ENCODE measurements around the gene P2RY4.
A peak's percentile ranks its signal among the peaks of the same experiment; 100 is the strongest.
"Not testable (repeated sequence)": the region's sequence is repeated elsewhere in the genome, so short reads cannot be mapped to it uniquely, and the experiment has no call there.

The P2RY4 gene

DNA sequence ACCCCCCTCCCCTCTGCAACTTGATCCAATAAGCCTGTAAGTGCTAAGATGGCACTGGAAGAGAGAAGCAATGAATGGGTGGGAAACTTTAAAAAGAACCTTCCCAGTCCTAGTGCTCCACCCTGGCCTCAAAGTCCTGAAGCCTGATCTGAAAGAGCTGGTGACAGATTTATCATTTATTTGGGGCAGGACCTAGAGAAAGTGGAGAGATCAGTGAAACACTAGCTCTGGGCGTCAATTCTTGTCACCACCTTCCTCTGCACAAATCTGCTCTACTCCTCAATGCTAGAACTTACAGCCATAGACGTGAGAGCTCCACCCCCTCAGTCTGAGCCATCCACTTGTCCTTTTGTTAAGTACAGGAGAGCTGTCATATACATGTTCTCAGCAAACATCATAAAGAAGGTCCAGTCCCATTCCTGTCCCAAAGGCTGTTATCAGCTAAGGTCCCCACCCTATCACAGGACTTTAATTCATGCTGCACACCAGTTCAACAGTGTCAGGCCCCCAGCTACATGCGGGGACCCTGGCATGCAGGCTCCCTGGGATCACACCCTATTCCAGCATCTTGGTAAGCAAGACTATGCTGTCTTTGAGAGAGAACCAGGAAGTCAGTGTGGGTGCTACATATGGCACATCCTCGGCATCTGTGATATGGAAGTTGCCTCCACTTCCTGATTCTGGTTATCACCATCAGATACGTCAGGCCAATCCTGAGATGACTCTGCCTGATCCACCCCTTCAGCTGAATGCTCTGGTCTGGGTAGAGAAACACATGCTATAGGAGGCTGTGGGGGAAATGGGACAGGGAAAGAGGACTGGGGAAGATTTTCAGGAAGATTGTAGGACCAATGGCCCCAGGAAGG, 2.3 kb downstream of the P2RY4 start:
- DNase-seq (ENCODE audit: low spot score in 2 of 2), result no peak
- no peaks in the 10 kb centered on the region for H3K36me3 ChIP-seq (replicated peaks)
- peaks cover under 1% of the 10 kb centered on the region; the same call in 1 of the 2 replicates for H3K4me1 ChIP-seq
- H3K4me3 ChIP-seq, result no peak overlapping the region
- H3K27me3 ChIP-seq (ENCODE audit: low read depth), result no peaks in the 10 kb centered on the region
- no peaks in the 10 kb centered on the region for H3K9me3 ChIP-seq
- in situ Hi-C loops (cut with MboI; ENCODE audit: low sequenced_read_pairs), result no loop called here

DNA sequence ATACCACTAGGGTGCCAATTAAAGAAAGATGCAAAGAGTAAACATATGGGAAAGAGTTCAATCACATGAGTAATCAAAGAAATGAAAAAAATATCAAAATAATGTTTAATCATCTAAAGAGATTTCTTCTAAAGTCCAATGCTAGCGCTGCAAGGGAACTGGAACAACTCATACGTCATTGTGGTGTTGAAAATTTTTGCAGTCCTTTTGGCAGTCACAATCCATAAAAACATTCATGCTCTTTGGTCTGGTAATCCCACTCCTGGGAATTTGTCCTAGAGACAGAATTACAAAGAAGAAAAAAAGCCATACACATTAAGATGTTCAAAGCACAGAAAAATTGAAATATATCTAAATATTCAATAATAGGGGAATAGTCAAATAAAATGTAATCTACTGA, 4.6 kb downstream of the P2RY4 start:
- in situ Hi-C loops (cut with MboI; ENCODE audit: low sequenced_read_pairs), result no loop called here
- no peaks in the 10 kb centered on the region for H3K36me3 ChIP-seq (replicated peaks)
- DNase-seq (ENCODE audit: low spot score in 2 of 2), result no peak

DNA sequence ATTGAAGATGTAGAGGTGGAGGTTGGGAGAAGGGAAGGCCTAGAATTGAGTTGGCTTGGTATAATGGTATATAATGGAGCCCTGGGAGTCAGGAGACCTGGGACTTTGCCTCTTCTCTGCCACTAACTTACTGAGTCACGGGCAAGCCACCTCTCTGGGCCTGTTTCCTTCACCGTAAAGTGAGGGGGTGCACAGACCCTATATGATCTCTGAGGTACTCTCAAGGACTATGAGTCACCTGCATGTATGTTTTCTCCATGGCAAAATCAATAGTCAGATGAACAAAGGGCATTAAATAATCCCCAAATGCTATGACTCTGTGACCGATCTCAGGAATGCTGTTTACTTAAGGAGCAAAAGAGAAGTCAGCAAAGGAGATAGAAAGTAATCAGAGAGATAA, 5.1 kb downstream of the P2RY4 start:
- H3K9me3 ChIP-seq, result no peaks in the 10 kb centered on the region
- no peak for DNase-seq (ENCODE audit: low spot score in 2 of 2)
- peaks cover 16% of the 10 kb centered on the region for H3K4me1 ChIP-seq
- H3K27me3 ChIP-seq (ENCODE audit: low read depth), result no peaks in the 10 kb centered on the region
- in situ Hi-C loops (cut with MboI; ENCODE audit: low sequenced_read_pairs), result no loop called here
- H3K4me3 ChIP-seq, result no peak overlapping the region
- H3K36me3 ChIP-seq (replicated peaks), result no peaks in the 10 kb centered on the region

More for the DNA sequence above, 4.6 kb downstream of the P2RY4 start:
- Histone ChIP-seq H3K27me3 (ENCODE audit: low read depth) (no peaks in the 10 kb centered on the region), H3K4me1 (peaks cover 12% of the 10 kb centered on the region), H3K4me3 (no peak overlapping the region), H3K9me3 (no peaks in the 10 kb centered on the region)

DNA sequence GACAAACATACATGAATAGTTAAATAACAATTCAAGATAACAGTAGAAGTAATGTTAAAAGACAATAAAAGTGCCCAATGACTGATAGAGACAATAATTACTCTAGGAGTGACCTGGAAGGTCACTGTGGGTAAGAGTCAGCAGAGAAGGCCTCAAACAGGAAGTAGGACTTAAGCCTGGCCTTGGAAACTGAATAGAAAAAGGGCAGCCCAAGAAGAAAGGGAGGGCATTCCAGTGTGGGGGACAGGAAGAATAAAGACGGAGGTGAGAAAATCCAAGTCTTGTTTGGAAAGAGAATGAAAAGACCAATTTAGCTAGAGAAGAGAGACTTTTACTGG, 6.0 kb downstream of the P2RY4 start:
- no peaks in the 10 kb centered on the region for H3K27me3 ChIP-seq (ENCODE audit: low read depth)
- in situ Hi-C loops (cut with MboI; ENCODE audit: low sequenced_read_pairs), result no loop called here

DNA sequence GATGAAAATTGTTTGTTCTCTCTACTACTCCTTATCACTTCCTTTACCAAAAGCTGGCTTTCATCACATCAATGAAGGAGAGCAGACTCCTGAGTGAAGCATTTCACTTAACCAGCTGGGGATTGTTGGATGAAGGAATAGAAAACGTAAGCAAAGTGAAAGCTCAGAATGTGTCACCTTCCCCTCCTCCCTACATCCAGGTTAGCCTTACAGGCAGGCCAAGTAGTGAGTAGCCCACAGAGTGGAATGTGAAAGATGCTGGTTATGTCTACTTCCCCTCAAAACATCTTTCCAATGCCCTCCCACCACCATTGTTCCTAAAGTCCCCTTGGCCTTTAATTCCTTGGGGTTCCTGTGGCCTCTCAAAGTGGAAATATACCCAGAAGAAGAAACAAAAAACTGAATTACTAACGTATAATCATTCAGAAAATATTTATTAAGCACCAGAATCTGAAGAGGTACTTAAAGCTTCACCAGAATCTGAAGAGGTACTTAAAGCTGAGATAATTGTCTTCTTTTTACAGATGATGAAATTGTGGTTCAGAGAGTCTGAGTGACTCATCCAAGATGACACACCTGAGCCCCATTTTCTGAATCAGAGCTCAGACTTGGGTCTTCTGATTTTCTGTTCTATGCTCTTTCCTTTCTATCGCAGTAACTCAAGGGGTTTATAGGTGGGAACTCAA, 6.5 kb downstream of the P2RY4 start:
- no peak overlapping the region for H3K4me3 ChIP-seq
- peaks cover 16% of the 10 kb centered on the region for H3K4me1 ChIP-seq
- no peaks in the 10 kb centered on the region for H3K36me3 ChIP-seq (replicated peaks)
- in situ Hi-C loops (cut with MboI; ENCODE audit: low sequenced_read_pairs), result no loop called here
- H3K9me3 ChIP-seq, result no peaks in the 10 kb centered on the region
- no peaks in the 10 kb centered on the region for H3K27me3 ChIP-seq (ENCODE audit: low read depth)
- no peak for DNase-seq (ENCODE audit: low spot score in 2 of 2)

More for the DNA sequence above, 6.0 kb downstream of the P2RY4 start:
- no peak for DNase-seq (ENCODE audit: low spot score in 2 of 2)
- H3K9me3 ChIP-seq, result no peaks in the 10 kb centered on the region
- H3K36me3 ChIP-seq (replicated peaks), result no peaks in the 10 kb centered on the region
- H3K4me1 ChIP-seq, result peaks cover 16% of the 10 kb centered on the region
- H3K4me3 ChIP-seq, result no peak overlapping the region

DNA sequence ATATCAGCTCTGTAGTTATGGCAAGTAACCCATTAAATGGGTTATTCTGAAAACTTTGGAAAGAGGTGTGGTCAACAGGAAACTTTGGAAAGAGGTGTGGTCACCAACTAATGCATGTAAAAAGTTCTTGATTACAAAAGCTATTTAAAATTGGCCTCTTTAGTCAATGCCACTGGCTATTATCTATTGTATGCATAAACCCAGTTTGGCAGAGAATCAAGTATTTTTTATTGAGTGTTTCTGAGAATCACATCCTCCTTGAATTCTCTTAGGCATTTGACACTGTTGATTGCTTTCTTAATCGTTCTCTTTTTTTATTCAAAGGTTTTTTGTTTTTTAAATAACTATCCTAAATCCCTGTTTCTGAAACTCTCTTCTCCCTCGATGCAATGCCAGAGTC, 7.5 kb downstream of the P2RY4 start:
- H3K9me3 ChIP-seq, result no peaks in the 10 kb centered on the region
- in situ Hi-C loops (cut with MboI; ENCODE audit: low sequenced_read_pairs), result no loop called here
- H3K4me1 ChIP-seq, result peaks cover 16% of the 10 kb centered on the region
- DNase-seq (ENCODE audit: low spot score in 2 of 2), result peak in 1 of 2 experiments; percentile 8
- H3K4me3 ChIP-seq, result no peak overlapping the region
- H3K36me3 ChIP-seq (replicated peaks), result no peaks in the 10 kb centered on the region
- H3K27me3 ChIP-seq (ENCODE audit: low read depth), result no peaks in the 10 kb centered on the region

DNA sequence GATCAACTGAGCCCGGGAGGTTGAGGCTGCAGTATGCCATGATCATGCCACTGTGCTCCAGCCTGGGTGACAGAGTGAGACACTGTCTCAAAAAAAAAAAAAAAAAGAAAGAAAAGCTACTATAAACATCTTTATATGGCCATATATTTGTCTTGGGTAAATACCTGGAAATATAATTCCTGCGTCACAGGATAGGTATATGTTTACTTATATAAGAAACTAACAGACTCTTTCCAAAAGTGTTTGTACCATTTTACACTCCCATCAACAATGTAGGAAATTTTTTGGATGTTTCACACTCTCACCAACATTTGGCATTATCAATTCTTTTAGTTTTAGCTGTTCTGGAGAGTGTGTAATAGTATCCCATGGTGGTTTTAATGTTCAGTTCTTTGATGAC, 12.8 kb downstream of the P2RY4 start:
- peaks cover 15% of the 10 kb centered on the region for H3K4me1 ChIP-seq
- DNase-seq (ENCODE audit: low spot score in 2 of 2), result no peak
- H3K4me3 ChIP-seq, result no peak overlapping the region
- H3K9me3 ChIP-seq, result no peaks in the 10 kb centered on the region
- no peaks in the 10 kb centered on the region for H3K36me3 ChIP-seq (replicated peaks)
- no peaks in the 10 kb centered on the region for H3K27me3 ChIP-seq (ENCODE audit: low read depth)
- in situ Hi-C loops (cut with MboI; ENCODE audit: low sequenced_read_pairs), result no loop called here

DNA sequence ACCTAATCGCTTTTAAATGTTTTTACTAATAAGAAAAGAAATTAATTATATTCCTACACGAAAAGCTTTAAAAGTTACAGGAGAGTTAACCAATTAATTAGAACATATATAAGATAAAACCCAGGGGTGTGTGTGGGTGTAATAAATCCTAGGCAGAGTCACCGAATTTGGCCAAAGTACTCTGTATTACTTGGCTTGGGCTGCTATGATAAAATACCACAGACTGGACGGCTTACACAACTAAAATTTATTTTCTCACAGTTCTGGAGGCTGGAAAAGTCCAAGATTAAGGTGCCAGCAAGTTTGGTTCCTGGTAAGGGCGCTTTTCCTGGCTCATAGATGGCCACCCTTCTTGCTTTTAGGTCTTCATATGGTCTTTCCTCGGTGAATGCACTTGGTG, 15.1 kb downstream of the P2RY4 start:
- DNase-seq (ENCODE audit: low spot score in 2 of 2), result no peak
- Histone ChIP-seq H3K9me3 (no peaks in the 10 kb centered on the region), H3K36me3 (replicated peaks) (no peaks in the 10 kb centered on the region), H3K4me3 (no peak overlapping the region), H3K4me1 (peaks cover 4% of the 10 kb centered on the region; the same call in 1 of the 2 replicates), H3K27me3 (ENCODE audit: low read depth) (no peaks in the 10 kb centered on the region)
- in situ Hi-C loops (cut with MboI; ENCODE audit: low sequenced_read_pairs), result no loop called here

DNA sequence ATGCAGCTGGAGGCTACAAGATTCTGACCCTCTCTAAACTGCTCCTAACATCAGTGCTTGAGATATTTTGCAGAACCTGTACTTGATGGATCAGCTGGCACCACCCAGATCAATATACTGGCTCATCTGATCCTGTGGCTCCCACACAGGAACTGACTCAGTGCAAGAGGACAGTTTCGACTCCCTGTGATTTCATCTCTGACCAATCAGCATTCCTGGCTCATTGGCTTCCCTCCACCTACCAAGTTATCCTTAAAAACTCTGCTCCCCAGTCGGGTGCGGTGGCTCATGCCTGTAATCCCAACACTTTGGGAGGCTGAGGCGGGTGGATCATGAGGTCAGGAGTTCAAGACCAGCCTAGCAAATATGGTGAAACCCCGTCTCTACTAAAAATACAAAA, 16.4 kb downstream of the P2RY4 start:
- H3K27me3 ChIP-seq (ENCODE audit: low read depth); H3K36me3 ChIP-seq (replicated peaks); DNase-seq (ENCODE audit: low spot score in 2 of 2); H3K9me3 ChIP-seq; H3K4me1 ChIP-seq; H3K4me3 ChIP-seq; in situ Hi-C loops (cut with MboI; ENCODE audit: low sequenced_read_pairs): not testable (repeated sequence)

DNA sequence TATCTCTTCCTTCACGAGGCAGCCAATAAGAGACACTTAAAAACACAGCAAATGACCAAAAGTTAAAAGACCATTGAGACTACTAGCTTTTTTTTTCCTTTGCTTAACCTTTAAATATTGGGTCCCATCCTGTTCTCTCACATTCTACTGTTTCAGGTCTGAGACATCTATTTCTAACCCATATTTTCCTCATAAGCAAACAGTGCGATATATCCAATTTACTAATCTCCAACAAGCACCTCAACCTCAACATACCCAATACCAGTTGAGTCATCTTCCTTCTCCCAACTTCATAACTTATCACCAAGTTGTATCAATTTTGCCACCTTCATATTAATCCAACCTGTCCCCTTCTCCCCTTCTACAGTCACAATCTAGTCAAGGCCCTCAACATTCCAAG, 18.5 kb downstream of the P2RY4 start:
- H3K36me3 ChIP-seq (replicated peaks), result no peaks in the 10 kb centered on the region
- peaks cover 4% of the 10 kb centered on the region; the same call in 1 of the 2 replicates for H3K4me1 ChIP-seq
- H3K9me3 ChIP-seq, result no peaks in the 10 kb centered on the region
- in situ Hi-C loops (cut with MboI; ENCODE audit: low sequenced_read_pairs), result no loop called here
- DNase-seq (ENCODE audit: low spot score in 2 of 2), result no peak
- H3K4me3 ChIP-seq, result no peak overlapping the region
- H3K27me3 ChIP-seq (ENCODE audit: low read depth), result peaks cover 4% of the 10 kb centered on the region; the same call in 1 of the 2 replicates

DNA sequence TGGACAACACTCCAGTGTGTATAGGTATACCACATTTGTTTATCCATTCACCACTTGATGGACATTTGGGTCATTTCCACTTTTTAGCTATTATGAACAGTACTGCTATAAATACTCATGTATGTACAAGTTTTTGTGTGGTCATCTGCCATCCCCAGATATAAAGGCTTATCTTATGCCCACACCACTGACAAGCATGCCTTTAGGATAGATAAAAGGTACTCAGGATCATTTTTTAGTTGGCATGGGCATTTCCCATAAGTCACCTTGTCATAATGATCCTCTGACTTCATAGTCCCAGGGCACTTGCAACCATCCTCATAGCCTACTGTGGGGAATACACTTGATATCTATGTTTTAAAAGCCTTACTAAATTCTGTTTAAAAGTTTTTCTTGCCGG, 19.3 kb downstream of the P2RY4 start:
- DNase-seq (ENCODE audit: low spot score in 2 of 2), result no peak
- Histone ChIP-seq H3K4me1 (peaks cover 4% of the 10 kb centered on the region; the same call in 1 of the 2 replicates), H3K4me3 (no peak overlapping the region), H3K27me3 (ENCODE audit: low read depth) (peaks cover 5% of the 10 kb centered on the region; the same call in 1 of the 2 replicates), H3K9me3 (no peaks in the 10 kb centered on the region), H3K36me3 (replicated peaks) (no peaks in the 10 kb centered on the region)
- in situ Hi-C loops (cut with MboI; ENCODE audit: low sequenced_read_pairs), result no loop called here

DNA sequence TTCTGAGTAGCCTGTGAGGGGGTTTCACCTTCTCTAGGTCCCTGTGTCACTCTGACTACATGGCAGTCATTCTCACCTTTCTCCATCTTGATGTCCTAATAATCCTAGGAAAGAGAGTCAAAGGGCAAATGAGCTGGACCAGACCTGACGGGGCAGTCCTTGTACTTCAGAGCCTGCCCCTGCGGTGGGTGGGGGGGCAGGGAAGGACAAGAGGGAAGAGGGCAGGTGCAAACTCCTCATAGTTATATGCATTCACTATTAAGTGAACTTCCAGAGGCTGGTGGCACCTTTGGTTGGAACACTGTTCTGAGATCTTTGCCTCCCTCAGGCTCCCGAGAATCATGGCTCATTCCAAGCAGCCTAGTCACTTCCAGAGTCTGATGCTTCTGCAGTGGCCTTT, 25.6 kb downstream of the P2RY4 start, which contains the start of gene AWAT1:
Gene AWAT1 (plus strand): TSS at position 301 of the 400 bp plus-strand sequence. CDS start 41 bp downstream, at position 342.
- Histone ChIP-seq H3K27me3 (ENCODE audit: low read depth) (peaks cover 5% of the 10 kb centered on the region; the same call in 1 of the 2 replicates), H3K4me3 (no peak within 1 kb of the TSS), H3K36me3 (replicated peaks) (no peaks in the 10 kb centered on the region), H3K4me1 (no peaks in the 10 kb centered on the region), H3K9me3 (no peaks in the 10 kb centered on the region)
- no peak for DNase-seq (ENCODE audit: low spot score in 2 of 2)
- in situ Hi-C loops (cut with MboI; ENCODE audit: low sequenced_read_pairs), result no loop called here

DNA sequence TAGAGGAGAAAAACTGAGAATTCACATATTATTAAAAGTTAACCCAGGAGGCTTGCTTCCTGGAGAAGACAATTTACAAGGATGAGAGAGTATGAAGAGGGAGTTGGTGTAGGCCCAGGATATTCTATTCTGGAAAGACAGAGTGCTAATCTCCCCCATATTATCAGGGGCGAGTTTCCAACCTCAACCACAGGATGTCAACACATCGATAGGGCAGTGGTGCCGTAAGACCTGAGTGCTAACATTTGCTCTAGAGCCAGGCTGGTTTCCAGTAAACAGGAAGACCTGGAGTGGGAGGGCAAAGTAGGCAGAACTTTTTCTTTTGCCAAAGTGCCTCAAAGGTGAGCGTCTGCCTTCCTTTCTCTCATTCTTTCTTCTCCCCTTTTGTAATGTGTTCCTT, 28.3 kb downstream of the P2RY4 start:
- no peaks in the 10 kb centered on the region for H3K36me3 ChIP-seq (replicated peaks)
- in situ Hi-C loops (cut with MboI; ENCODE audit: low sequenced_read_pairs), result no loop called here
- H3K9me3 ChIP-seq, result no peaks in the 10 kb centered on the region
- H3K4me1 ChIP-seq, result no peaks in the 10 kb centered on the region
- DNase-seq (ENCODE audit: low spot score in 2 of 2), result no peak
- no peak overlapping the region for H3K4me3 ChIP-seq
- H3K27me3 ChIP-seq (ENCODE audit: low read depth), result peaks cover 2% of the 10 kb centered on the region; the same call in 1 of the 2 replicates

DNA sequence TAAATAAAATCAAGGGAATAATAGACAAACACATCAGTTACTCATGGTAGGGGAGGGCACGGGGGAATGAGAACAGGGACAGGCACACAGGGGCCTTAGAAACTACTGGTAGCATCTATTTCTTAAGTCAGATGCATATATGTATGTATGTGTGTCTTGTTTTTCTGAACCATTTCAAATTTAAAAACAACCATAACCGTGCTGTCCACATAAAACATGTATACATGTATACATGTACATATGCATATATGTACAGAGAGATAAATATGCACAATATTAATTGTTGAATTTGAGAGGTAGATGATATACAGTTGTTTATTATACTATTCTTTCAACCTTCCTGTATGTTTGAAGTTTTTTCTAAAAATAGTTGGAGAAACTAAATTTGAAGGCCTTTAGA, 33.3 kb downstream of the P2RY4 start:
- Histone ChIP-seq H3K27me3 (ENCODE audit: low read depth) (no peaks in the 10 kb centered on the region), H3K36me3 (replicated peaks) (no peaks in the 10 kb centered on the region), H3K4me3 (no peak overlapping the region), H3K4me1 (no peaks in the 10 kb centered on the region), H3K9me3 (no peaks in the 10 kb centered on the region)
- no peak for DNase-seq (ENCODE audit: low spot score in 2 of 2)
- in situ Hi-C loops (cut with MboI; ENCODE audit: low sequenced_read_pairs), result no loop called here

Data from HAP-1 (cell line).